Measurements from ENCODE around the gene GPR158.

The GPR158 gene

GRCh38 chr10:25390733-25391132, 215.9 kb downstream of the GPR158 start:
- in situ Hi-C loops (cut with HindIII; ENCODE audit: low pct_unique_long_range_greater_than_20kb, low sequenced_read_pairs): no loop called here
- DNase-seq (ENCODE audit: low read depth in 1 of 2, low spot score in 1 of 2): no peak
- TF ChIP-seq JUND (IDR thresholded peaks at IDR 0.05; ENCODE audit: low read depth): no peak

- no peak for TF ChIP-seq JUND (IDR thresholded peaks at IDR 0.05; ENCODE audit: low read depth)
- in situ Hi-C loops (cut with HindIII; ENCODE audit: low pct_unique_long_range_greater_than_20kb, low sequenced_read_pairs): no loop called here
- DNase-seq (ENCODE audit: low read depth in 1 of 2, low spot score in 1 of 2): no peak
These were observed 217.3 kb downstream of the GPR158 start for GRCh38 chr10:25392132-25392531.

GRCh38 chr10:25393621-25394020, 218.8 kb downstream of the GPR158 start:
- in situ Hi-C loops (cut with HindIII; ENCODE audit: low pct_unique_long_range_greater_than_20kb, low sequenced_read_pairs): no loop called here
- TF ChIP-seq JUND (IDR thresholded peaks at IDR 0.05; ENCODE audit: low read depth): no peak
- DNase-seq (ENCODE audit: low read depth in 1 of 2, low spot score in 1 of 2): no peak

- no peak for TF ChIP-seq JUND (IDR thresholded peaks at IDR 0.05; ENCODE audit: low read depth)
- in situ Hi-C loops (cut with HindIII; ENCODE audit: low pct_unique_long_range_greater_than_20kb, low sequenced_read_pairs): no loop called here
- no peak for DNase-seq (ENCODE audit: low read depth in 1 of 2, low spot score in 1 of 2)
These were observed 223.9 kb downstream of the GPR158 start for GRCh38 chr10:25398680-25399079.

- TF ChIP-seq JUND (IDR thresholded peaks at IDR 0.05; ENCODE audit: low read depth): no peak
- in situ Hi-C loops (cut with HindIII; ENCODE audit: low pct_unique_long_range_greater_than_20kb, low sequenced_read_pairs): no loop called here
- no peak for DNase-seq (ENCODE audit: low read depth in 1 of 2, low spot score in 1 of 2)
These were observed 231.1 kb downstream of the GPR158 start for GRCh38 chr10:25405871-25406270.

- in situ Hi-C loops (cut with HindIII; ENCODE audit: low pct_unique_long_range_greater_than_20kb, low sequenced_read_pairs): no loop called here
- no peak for DNase-seq (ENCODE audit: low read depth in 1 of 2, low spot score in 1 of 2)
- no peak for TF ChIP-seq JUND (IDR thresholded peaks at IDR 0.05; ENCODE audit: low read depth)
These were observed 242.8 kb downstream of the GPR158 start for GRCh38 chr10:25417611-25418010.

GRCh38 chr10:25425776-25426175, 251.0 kb downstream of the GPR158 start:
- in situ Hi-C loops (cut with HindIII; ENCODE audit: low pct_unique_long_range_greater_than_20kb, low sequenced_read_pairs): no loop called here
- no peak for TF ChIP-seq JUND (IDR thresholded peaks at IDR 0.05; ENCODE audit: low read depth)

GRCh38 chr10:25436431-25436830, 261.6 kb downstream of the GPR158 start:
- TF ChIP-seq JUND (IDR thresholded peaks at IDR 0.05; ENCODE audit: low read depth): no peak
- in situ Hi-C loops (cut with HindIII; ENCODE audit: low pct_unique_long_range_greater_than_20kb, low sequenced_read_pairs): no loop called here
- no peak for DNase-seq (ENCODE audit: low read depth in 1 of 2, low spot score in 1 of 2)

More at GRCh38 chr10:25425776-25426175, 251.0 kb downstream of the GPR158 start:
- DNase-seq (ENCODE audit: low read depth in 1 of 2, low spot score in 1 of 2): no peak

- DNase-seq (ENCODE audit: low read depth in 1 of 2, low spot score in 1 of 2): no peak
- in situ Hi-C loops (cut with HindIII; ENCODE audit: low pct_unique_long_range_greater_than_20kb, low sequenced_read_pairs): no loop called here
- no peak for TF ChIP-seq JUND (IDR thresholded peaks at IDR 0.05; ENCODE audit: low read depth)
These were observed 266.5 kb downstream of the GPR158 start for GRCh38 chr10:25441270-25441669.

GRCh38 chr10:25444266-25444665, 269.5 kb downstream of the GPR158 start:
- in situ Hi-C loops (cut with HindIII; ENCODE audit: low pct_unique_long_range_greater_than_20kb, low sequenced_read_pairs): no loop called here
- TF ChIP-seq JUND (IDR thresholded peaks at IDR 0.05; ENCODE audit: low read depth): no peak
- no peak for DNase-seq (ENCODE audit: low read depth in 1 of 2, low spot score in 1 of 2)

GRCh38 chr10:25451401-25451800, 276.6 kb downstream of the GPR158 start:
- no peak for DNase-seq (ENCODE audit: low read depth in 1 of 2, low spot score in 1 of 2)
- in situ Hi-C loops (cut with HindIII; ENCODE audit: low pct_unique_long_range_greater_than_20kb, low sequenced_read_pairs): no loop called here
- TF ChIP-seq JUND (IDR thresholded peaks at IDR 0.05; ENCODE audit: low read depth): no peak

GRCh38 chr10:25453619-25454018, 278.8 kb downstream of the GPR158 start:
- TF ChIP-seq JUND (IDR thresholded peaks at IDR 0.05; ENCODE audit: low read depth): no peak
- DNase-seq (ENCODE audit: low read depth in 1 of 2, low spot score in 1 of 2): no peak
- in situ Hi-C loops (cut with HindIII; ENCODE audit: low pct_unique_long_range_greater_than_20kb, low sequenced_read_pairs): no loop called here

- no peak for DNase-seq (ENCODE audit: low read depth in 1 of 2, low spot score in 1 of 2)
- TF ChIP-seq JUND (IDR thresholded peaks at IDR 0.05; ENCODE audit: low read depth): no peak
- in situ Hi-C loops (cut with HindIII; ENCODE audit: low pct_unique_long_range_greater_than_20kb, low sequenced_read_pairs): no loop called here
These were observed 281.3 kb downstream of the GPR158 start for GRCh38 chr10:25455980-25456567.

GRCh38 chr10:25457552-25457951, 282.8 kb downstream of the GPR158 start:
- TF ChIP-seq JUND (IDR thresholded peaks at IDR 0.05; ENCODE audit: low read depth): no peak
- DNase-seq (ENCODE audit: low read depth in 1 of 2, low spot score in 1 of 2): no peak
- in situ Hi-C loops (cut with HindIII; ENCODE audit: low pct_unique_long_range_greater_than_20kb, low sequenced_read_pairs): no loop called here
